Measurements from ENCODE around the gene ZMYND11.
A peak's percentile ranks its signal among the peaks of the same experiment; 100 is the strongest.

ZMYND11 gene

DNA sequence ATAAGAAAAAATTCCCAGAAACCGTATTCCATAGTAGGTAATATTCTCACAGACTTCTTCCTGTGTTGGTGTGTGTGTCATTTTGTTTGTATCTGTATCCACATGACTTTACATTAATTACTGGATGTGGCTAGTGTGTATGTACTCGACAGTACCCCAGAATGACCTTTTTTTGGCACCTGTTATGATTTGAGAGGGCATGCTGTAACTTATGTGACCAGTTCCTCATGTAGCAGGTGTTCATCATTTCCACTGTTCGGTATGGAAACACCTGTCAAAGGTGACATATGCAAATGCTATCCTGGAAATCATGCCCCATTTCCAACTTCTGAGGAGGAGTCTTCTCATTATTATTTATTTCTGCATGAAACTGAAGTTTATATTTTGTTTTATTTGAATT, 89.3 kb downstream of the ZMYND11 start:
- Histone ChIP-seq H3K36me3 (ENCODE audit: control insufficient read depth, insufficient read depth, low read length) (no peaks in the 10 kb centered on the region), H3K9me3 (ENCODE audit: control insufficient read depth, insufficient read depth, low read length) (no peaks in the 10 kb centered on the region), H3K27ac (ENCODE audit: low read length) (no peak overlapping the region), H3K4me3 (ENCODE audit: low read length) (no peak overlapping the region), H3K4me1 (ENCODE audit: control insufficient read depth, insufficient read depth, low read length) (no peaks in the 10 kb centered on the region), H3K27me3 (ENCODE audit: control insufficient read depth, insufficient read depth, low read length) (no peaks in the 10 kb centered on the region)
- DNase-seq (ENCODE audit: low read depth, low spot score) = no peak
- WGBS (ENCODE audit: insufficient coverage, insufficient read length) = no CpG with 5 or more reads among the region's 3 CpGs

DNA sequence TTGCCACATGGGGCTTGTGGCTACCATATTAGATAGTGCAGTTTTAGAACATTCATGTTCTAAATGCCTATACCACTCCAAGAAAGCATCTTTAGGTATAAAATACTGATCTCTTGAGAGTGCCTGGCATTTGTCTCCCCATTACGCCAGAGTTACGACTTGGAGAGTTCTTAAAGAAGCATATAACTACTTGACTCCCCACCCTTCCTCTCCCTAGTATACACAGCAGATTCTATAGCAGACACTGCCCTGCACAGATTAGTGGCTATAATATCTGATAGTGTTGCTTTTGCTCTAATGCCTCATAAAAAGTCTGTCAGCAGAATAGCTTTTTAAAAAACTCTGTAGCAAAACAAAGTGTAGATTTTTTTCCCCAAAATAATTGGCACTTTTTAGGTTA, 90.8 kb downstream of the ZMYND11 start:
- Histone ChIP-seq H3K27ac (ENCODE audit: low read length) (no peak overlapping the region), H3K4me1 (ENCODE audit: control insufficient read depth, insufficient read depth, low read length) (no peaks in the 10 kb centered on the region; the same call in 1 of the 2 replicates), H3K9me3 (ENCODE audit: control insufficient read depth, insufficient read depth, low read length) (no peaks in the 10 kb centered on the region), H3K27me3 (ENCODE audit: control insufficient read depth, insufficient read depth, low read length) (no peaks in the 10 kb centered on the region), H3K36me3 (ENCODE audit: control insufficient read depth, insufficient read depth, low read length) (no peaks in the 10 kb centered on the region), H3K4me3 (ENCODE audit: low read length) (no peak overlapping the region)
- DNase-seq (ENCODE audit: low read depth, low spot score) = no peak
- no CpG with 5 or more reads among the region's 2 CpGs for WGBS (ENCODE audit: insufficient coverage, insufficient read length)

GRCh38 chr10:227014-227413, 91.8 kb downstream of the ZMYND11 start:
- no peaks in the 10 kb centered on the region for H3K36me3 ChIP-seq (ENCODE audit: control insufficient read depth, insufficient read depth, low read length)
- no CpG with 5 or more reads among the region's 2 CpGs for WGBS (ENCODE audit: insufficient coverage, insufficient read length)
- H3K27ac ChIP-seq (ENCODE audit: low read length) = no peak overlapping the region
- no peaks in the 10 kb centered on the region; the same call in 1 of the 2 replicates for H3K4me1 ChIP-seq (ENCODE audit: control insufficient read depth, insufficient read depth, low read length)
- H3K4me3 ChIP-seq (ENCODE audit: low read length) = no peak overlapping the region
- DNase-seq (ENCODE audit: low read depth, low spot score) = no peak
- H3K9me3 ChIP-seq (ENCODE audit: control insufficient read depth, insufficient read depth, low read length) = no peaks in the 10 kb centered on the region
- no peaks in the 10 kb centered on the region for H3K27me3 ChIP-seq (ENCODE audit: control insufficient read depth, insufficient read depth, low read length)

DNA sequence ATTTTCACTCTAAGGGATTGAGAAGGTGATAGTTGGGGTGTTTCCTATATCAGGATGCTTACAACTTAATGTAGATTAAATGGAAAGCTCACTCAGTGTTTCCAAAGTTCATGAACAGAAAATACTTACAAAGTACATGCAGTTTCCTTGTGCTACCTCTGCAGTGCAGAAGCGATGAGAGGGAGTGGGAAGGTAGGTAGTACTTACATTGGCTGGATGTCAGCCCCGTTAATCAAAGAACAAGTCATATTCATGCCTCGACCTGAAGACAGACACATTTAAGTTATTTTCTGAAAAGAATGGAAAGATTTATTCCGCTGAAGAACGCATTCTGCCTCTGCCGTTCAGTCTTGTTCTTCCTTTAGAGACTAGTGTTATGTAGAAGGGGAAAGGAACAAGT, 93.1 kb downstream of the ZMYND11 start:
- no peaks in the 10 kb centered on the region for H3K36me3 ChIP-seq (ENCODE audit: control insufficient read depth, insufficient read depth, low read length)
- no peaks in the 10 kb centered on the region; the same call in 1 of the 2 replicates for H3K4me1 ChIP-seq (ENCODE audit: control insufficient read depth, insufficient read depth, low read length)
- H3K9me3 ChIP-seq (ENCODE audit: control insufficient read depth, insufficient read depth, low read length) = no peaks in the 10 kb centered on the region
- no peak overlapping the region for H3K27ac ChIP-seq (ENCODE audit: low read length)
- DNase-seq (ENCODE audit: low read depth, low spot score) = no peak
- no peaks in the 10 kb centered on the region for H3K27me3 ChIP-seq (ENCODE audit: control insufficient read depth, insufficient read depth, low read length)
- WGBS (ENCODE audit: insufficient coverage, insufficient read length) = no CpG with 5 or more reads among the region's 6 CpGs
- no peak overlapping the region for H3K4me3 ChIP-seq (ENCODE audit: low read length)

DNA sequence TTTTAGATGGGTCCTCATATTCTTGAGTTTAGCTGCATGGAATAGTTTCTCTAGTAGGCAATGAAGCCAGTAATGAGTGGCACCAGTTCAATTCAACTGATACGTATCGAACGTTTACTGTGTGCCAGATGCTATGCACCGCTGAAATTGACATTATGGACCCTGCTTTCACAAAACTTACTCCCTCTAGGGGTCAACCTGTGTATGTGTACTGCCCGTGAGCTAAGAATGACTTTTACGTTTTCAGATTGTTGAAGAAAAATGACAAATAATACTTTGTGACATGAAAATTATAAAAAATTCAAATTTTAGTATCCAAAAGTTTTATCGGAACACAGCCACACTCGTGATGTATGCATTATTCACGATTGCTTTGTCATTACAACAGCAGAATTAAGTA, 95.5 kb downstream of the ZMYND11 start:
- no peaks in the 10 kb centered on the region for H3K27me3 ChIP-seq (ENCODE audit: control insufficient read depth, insufficient read depth, low read length)
- no peaks in the 10 kb centered on the region for H3K36me3 ChIP-seq (ENCODE audit: control insufficient read depth, insufficient read depth, low read length)
- H3K9me3 ChIP-seq (ENCODE audit: control insufficient read depth, insufficient read depth, low read length) = no peaks in the 10 kb centered on the region
- WGBS (ENCODE audit: insufficient coverage, insufficient read length) = no CpG with 5 or more reads among the region's 9 CpGs
- no peaks in the 10 kb centered on the region; the same call in 1 of the 2 replicates for H3K4me1 ChIP-seq (ENCODE audit: control insufficient read depth, insufficient read depth, low read length)
- DNase-seq (ENCODE audit: low read depth, low spot score) = peak; percentile 4
- H3K4me3 ChIP-seq (ENCODE audit: low read length) = no peak overlapping the region
- no peak overlapping the region for H3K27ac ChIP-seq (ENCODE audit: low read length)

GRCh38 chr10:232061-232460, 96.8 kb downstream of the ZMYND11 start:
- no peak overlapping the region for H3K4me3 ChIP-seq (ENCODE audit: low read length)
- H3K27ac ChIP-seq (ENCODE audit: low read length) = no peak overlapping the region
- no peaks in the 10 kb centered on the region for H3K9me3 ChIP-seq (ENCODE audit: control insufficient read depth, insufficient read depth, low read length)
- no peaks in the 10 kb centered on the region for H3K36me3 ChIP-seq (ENCODE audit: control insufficient read depth, insufficient read depth, low read length)
- DNase-seq (ENCODE audit: low read depth, low spot score) = no peak
- WGBS (ENCODE audit: insufficient coverage, insufficient read length) = no CpG with 5 or more reads among the region's 3 CpGs
- no peaks in the 10 kb centered on the region for H3K27me3 ChIP-seq (ENCODE audit: control insufficient read depth, insufficient read depth, low read length)
- H3K4me1 ChIP-seq (ENCODE audit: control insufficient read depth, insufficient read depth, low read length) = no peaks in the 10 kb centered on the region; the same call in 1 of the 2 replicates

- Histone ChIP-seq H3K4me1 (ENCODE audit: control insufficient read depth, insufficient read depth, low read length) (no peaks in the 10 kb centered on the region; the same call in 1 of the 2 replicates), H3K27ac (ENCODE audit: low read length) (no peak overlapping the region), H3K36me3 (ENCODE audit: control insufficient read depth, insufficient read depth, low read length) (no peaks in the 10 kb centered on the region), H3K27me3 (ENCODE audit: control insufficient read depth, insufficient read depth, low read length) (no peaks in the 10 kb centered on the region), H3K4me3 (ENCODE audit: low read length) (no peak overlapping the region), H3K9me3 (ENCODE audit: control insufficient read depth, insufficient read depth, low read length) (no peaks in the 10 kb centered on the region)
- WGBS (ENCODE audit: insufficient coverage, insufficient read length) = no CpG with 5 or more reads among the region's 11 CpGs
- DNase-seq (ENCODE audit: low read depth, low spot score) = no peak
Measured at GRCh38 chr10:232878-233277, 97.6 kb downstream of the ZMYND11 start.

DNA sequence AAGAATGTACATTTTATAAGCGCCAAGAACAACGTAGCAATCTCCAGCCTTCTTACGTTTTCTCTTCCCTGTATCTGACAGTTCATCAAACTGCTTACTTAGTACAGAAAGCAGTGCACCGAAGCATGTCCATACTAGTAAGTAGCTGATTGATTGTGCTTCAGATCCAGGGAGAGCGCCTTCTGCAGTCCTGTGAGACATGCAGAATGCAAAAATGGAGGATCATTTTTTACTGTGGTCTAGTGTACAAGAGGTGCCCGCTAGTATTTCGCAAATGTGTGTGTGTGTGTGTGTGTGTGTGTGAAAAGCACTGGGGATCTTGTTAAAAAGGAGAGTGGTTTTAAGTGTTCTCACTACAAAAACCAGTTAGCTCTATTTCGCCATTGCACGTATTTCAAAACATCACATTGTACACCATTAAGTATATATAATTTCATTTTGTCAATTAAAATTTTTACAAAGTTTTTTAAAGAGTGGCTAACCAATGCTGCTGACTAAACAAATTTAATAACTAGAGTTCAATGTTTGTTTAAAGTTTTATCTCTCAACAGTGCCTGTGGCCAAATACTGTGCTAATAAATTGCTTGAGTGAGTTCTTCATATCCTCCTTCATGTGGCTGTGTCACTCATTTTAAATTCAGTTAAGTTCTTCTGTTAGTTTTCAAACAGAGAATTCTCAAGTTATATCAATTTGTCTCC, 99.6 kb downstream of the ZMYND11 start:
- no peak overlapping the region for H3K4me3 ChIP-seq (ENCODE audit: low read length)
- no peak for DNase-seq (ENCODE audit: low read depth, low spot score)

GRCh38 chr10:235915-236314, 100.7 kb downstream of the ZMYND11 start:
- Histone ChIP-seq H3K9me3 (ENCODE audit: control insufficient read depth, insufficient read depth, low read length) (no peaks in the 10 kb centered on the region), H3K36me3 (ENCODE audit: control insufficient read depth, insufficient read depth, low read length) (no peaks in the 10 kb centered on the region), H3K27me3 (ENCODE audit: control insufficient read depth, insufficient read depth, low read length) (no peaks in the 10 kb centered on the region), H3K4me3 (ENCODE audit: low read length) (no peak overlapping the region), H3K27ac (ENCODE audit: low read length) (no peak overlapping the region), H3K4me1 (ENCODE audit: control insufficient read depth, insufficient read depth, low read length) (no peaks in the 10 kb centered on the region)
- no CpG with 5 or more reads among the region's 3 CpGs for WGBS (ENCODE audit: insufficient coverage, insufficient read length)
- no peak for DNase-seq (ENCODE audit: low read depth, low spot score)

More for the DNA sequence above, 99.6 kb downstream of the ZMYND11 start:
- Histone ChIP-seq H3K36me3 (ENCODE audit: control insufficient read depth, insufficient read depth, low read length) (no peaks in the 10 kb centered on the region), H3K4me1 (ENCODE audit: control insufficient read depth, insufficient read depth, low read length) (no peaks in the 10 kb centered on the region; the same call in 1 of the 2 replicates), H3K27ac (ENCODE audit: low read length) (no peak overlapping the region), H3K9me3 (ENCODE audit: control insufficient read depth, insufficient read depth, low read length) (no peaks in the 10 kb centered on the region), H3K27me3 (ENCODE audit: control insufficient read depth, insufficient read depth, low read length) (no peaks in the 10 kb centered on the region)
- no CpG with 5 or more reads among the region's 9 CpGs for WGBS (ENCODE audit: insufficient coverage, insufficient read length)

DNA sequence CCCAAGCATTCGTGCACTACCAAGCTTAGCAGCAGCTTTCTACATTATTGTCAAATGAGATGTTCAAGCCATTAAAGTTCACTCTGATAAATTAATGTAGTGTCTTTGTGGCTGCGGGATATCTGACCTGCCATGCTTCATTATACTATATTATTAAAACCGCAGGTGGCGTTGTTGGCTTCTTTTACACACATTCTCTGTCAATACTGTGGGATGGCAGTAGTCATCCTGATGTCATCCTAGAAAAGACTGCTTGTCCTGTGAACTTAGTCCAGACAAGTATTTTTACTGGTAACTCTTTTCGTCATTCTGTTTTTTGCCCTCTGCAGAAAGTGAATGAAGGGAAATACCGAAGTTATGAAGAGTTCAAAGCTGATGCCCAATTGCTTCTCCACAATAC, 103.9 kb downstream of the ZMYND11 start:
- no peak overlapping the region for H3K27ac ChIP-seq (ENCODE audit: low read length)
- no peaks in the 10 kb centered on the region for H3K4me1 ChIP-seq (ENCODE audit: control insufficient read depth, insufficient read depth, low read length)
- H3K27me3 ChIP-seq (ENCODE audit: control insufficient read depth, insufficient read depth, low read length) = no peaks in the 10 kb centered on the region
- no CpG with 5 or more reads among the region's 6 CpGs for WGBS (ENCODE audit: insufficient coverage, insufficient read length)
- H3K4me3 ChIP-seq (ENCODE audit: low read length) = no peak overlapping the region
- no peaks in the 10 kb centered on the region for H3K9me3 ChIP-seq (ENCODE audit: control insufficient read depth, insufficient read depth, low read length)
- no peak for DNase-seq (ENCODE audit: low read depth, low spot score)
- H3K36me3 ChIP-seq (ENCODE audit: control insufficient read depth, insufficient read depth, low read length) = no peaks in the 10 kb centered on the region

DNA sequence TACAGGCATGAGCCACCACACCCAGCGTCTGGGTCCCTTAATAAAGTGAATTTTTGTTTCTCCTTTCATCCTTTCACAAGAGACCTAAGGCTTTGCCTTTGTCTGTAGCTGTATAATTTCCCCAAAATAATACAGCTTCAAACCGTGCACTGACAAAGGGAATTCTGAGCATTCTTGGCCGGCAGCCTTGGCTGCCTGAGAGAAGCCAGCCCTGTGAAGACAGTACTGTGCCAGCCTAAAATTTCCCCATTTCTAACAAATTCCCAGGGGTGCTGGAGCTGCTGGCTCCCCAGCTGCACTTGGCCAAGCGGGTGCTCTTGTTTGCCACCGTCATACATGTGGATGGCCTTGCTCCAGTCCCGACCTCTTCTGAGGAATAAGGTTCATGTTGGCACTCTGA, 106.2 kb downstream of the ZMYND11 start:
- no peaks in the 10 kb centered on the region for H3K36me3 ChIP-seq (ENCODE audit: control insufficient read depth, insufficient read depth, low read length)

More for the DNA sequence above, 106.2 kb downstream of the ZMYND11 start:
- no peak for DNase-seq (ENCODE audit: low read depth, low spot score)
- Histone ChIP-seq H3K27ac (ENCODE audit: low read length) (no peak overlapping the region), H3K4me1 (ENCODE audit: control insufficient read depth, insufficient read depth, low read length) (no peaks in the 10 kb centered on the region), H3K27me3 (ENCODE audit: control insufficient read depth, insufficient read depth, low read length) (no peaks in the 10 kb centered on the region), H3K9me3 (ENCODE audit: control insufficient read depth, insufficient read depth, low read length) (no peaks in the 10 kb centered on the region), H3K4me3 (ENCODE audit: low read length) (no peak overlapping the region)
- WGBS (ENCODE audit: insufficient coverage, insufficient read length) = no CpG with 5 or more reads among the region's 6 CpGs
